SHP77 (cell line): ENCODE data around the gene DYNLL2.
"Not testable (repeated sequence)": the region's sequence is repeated elsewhere in the genome, so short reads cannot be mapped to it uniquely, and the experiment has no call there.

Experiments used
- DNase-seq, 2 experiments: peaks; one replicate each; lab custom pipeline; 2025; lab: John Stamatoyannopoulos, UW

The DYNLL2 gene

DNA sequence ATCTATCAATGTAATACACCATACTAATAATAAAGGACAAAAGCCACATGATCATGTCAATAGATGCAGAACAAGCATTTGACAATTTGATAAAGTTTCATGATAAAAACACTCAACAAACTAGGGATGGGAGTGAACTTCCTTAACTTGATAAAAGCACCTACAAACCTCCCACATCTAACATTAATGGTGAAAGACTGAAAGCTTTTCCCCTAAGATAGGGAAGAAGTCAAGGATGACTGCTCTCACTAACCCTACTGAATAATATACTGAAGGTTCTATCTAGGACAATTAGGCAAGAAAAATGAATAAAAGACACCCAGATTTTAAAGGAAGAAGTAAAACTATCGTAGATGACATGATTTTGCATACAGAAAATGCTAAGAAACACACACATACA is 10.4 kb upstream of the DYNLL2 start:
- DNase-seq = no peak

DNA sequence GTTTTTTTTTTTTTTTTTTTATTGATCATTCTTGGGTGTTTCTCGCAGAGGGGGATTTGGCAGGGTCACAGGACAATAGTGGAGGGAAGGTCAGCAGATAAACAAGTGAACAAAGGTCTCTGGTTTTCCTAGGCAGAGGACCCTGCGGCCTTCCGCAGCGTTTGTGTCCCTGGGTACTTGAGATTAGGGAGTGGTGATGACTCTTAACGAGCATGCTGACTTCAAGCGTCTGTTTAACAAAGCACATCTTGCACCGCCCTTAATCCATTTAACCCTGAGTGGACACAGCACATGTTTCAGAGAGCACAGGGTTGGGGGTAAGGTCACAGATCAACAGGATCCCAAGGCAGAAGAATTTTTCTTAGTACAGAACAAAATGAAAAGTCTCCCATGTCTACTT is 10.0 kb upstream of the DYNLL2 start:
- not testable (repeated sequence) for DNase-seq

DNA sequence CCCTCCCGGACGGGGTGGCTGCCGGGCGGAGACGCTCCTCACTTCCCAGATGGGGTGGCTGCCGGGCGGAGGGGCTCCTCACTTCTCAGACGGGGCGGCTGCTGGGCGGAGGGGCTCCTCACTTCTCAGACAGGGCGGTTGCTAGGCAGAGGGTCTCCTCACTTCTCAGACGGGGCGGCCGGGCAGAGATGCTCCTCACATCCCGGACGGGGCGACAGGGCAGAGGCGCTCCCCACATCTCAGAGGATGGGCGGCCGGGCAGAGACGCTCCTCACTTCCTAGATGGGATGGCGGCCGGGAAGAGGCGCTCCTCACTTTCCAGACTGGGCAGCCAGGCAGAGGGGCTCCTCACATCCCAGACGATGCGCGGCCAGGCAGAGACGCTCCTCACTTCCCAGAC is 8.8 kb upstream of the DYNLL2 start:
- not testable (repeated sequence) for DNase-seq

DNA sequence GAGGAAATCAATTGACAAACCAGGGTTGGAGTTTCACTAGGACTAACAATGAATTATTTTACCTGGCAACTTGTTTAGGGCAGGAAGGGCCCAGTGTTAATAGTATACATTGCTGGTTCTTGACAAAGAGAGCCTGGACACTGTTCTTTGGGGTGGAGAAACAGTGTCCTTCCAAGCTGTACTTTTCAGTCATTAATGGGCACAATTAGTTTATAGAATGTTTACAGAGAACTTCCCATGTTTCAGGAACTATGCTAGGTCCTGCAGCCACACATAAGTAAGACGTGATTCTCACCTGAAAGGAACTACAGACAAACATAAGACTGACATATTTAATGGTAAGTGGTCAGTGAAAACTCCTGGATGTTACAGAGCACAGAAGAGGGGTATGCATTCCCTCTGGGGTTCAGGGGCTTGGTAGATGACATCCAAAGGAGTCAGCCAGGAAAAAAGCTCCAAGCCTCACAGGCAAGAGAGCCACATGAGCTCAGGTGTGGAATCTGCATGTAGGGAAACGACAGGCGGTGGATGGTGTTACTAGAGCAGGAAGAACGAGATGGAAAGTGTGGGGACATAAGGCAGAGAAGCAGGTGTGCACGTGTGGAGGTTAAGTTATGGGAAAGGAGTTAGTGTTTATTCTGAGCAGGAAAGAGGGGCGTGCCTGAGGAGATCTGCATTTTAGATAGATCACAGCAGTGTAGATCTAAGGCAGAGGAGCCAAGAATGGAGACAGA is 3.8 kb upstream of the DYNLL2 start:
- no peak for DNase-seq

DNA sequence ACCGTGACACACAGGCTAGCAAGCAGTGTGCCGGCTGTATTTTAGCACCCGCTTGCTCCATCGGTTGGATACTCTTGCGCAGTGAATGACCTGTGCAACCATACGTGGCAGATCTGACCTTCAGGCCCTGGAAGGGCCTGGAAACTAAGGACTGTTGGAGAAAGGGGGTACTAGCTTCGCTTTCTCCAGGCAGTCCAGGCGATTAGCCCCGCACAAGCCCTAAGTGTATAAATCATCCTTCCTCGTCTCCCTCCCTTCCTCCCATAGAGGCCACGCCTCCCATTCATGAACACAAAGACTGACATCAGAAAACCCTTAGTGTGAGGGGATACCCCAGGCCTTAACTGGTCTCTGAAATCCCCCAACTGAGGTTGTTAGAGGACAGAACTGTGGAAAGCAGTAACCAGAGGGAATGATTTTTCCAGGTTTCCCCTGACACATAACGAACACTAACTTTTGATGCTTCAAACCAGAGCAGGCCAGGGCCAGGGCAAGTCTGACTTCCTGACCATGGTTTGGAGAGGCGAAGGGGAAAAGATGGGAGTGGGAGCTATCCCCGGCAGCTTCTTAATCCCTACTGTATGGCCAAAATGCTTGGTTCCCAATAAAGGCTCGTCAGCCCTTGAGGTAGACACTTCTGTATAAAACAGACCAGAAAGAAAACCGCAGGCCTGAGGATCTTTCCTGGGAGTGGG is 1.4 kb upstream of the DYNLL2 start:
- DNase-seq = no peak

DNA sequence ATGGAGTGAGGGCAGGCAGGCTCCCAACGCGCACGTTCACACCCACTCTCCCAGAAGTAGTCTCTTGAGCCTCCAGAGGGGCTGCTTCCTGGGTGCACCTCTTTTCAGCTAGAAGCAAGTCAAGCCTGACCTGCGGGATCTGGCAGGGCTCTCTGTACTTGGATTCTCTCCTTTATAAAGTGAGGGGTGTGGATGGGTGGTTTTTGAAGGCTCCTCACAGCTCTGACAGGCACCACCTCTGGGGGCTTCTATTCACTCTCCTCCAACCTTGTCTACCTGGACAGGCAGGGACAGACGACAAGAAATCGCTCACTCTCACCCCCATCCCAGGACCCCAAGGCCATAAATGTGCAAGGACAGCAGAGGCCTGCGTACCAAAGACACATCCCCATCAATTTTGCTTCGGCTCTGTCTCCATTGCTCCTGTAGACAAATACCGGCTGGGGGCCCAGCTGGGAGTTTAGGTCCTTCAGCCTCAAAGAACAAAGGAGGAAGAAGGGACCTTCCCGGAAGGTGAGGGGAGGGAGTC is 814 bp upstream of the DYNLL2 start:
- no peak for DNase-seq

DNA sequence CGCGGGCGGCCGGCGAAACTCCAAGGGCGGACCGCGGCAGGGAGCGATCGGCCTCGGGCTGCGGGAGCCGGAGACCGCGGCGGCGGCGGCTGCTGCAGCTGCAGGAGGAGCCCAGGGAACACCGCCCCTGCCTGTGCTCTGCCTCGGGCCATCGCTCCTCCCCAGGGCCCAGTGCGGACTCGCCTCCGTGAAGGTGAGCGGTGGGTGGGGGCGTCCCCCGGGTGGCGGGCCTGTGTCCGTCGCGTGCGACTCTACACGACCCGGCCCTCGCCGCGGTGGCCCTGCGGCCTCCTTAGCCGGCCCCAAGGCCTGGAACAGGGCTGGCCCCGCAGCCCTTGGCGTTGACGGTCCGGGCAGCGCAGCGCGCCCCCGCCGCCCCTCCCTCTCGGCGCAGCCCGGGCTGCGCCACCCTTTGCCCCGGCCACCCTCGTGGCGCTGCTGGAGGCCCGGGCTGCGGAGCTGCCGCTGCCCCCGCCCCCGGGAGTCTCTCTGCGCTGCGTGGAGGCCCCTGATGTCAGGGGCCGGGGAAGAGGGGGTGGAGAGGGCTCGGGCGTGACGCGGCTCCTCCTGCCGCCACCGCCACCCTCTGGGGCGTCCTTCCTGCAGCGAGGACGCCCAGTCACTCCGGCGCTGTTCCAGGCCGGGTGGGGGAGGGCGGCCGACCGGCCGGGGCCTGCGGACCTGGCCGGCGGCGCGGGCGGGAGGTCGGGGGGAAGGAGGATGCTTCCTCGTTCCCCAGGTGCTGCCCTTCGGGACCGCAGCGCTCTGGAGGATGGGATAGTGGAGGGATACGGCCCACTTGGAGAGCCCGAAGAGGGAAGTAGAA is 485 bp downstream of the DYNLL2 start:
- DNase-seq = peak in 1 of 2 experiments; percentile 31

DNA sequence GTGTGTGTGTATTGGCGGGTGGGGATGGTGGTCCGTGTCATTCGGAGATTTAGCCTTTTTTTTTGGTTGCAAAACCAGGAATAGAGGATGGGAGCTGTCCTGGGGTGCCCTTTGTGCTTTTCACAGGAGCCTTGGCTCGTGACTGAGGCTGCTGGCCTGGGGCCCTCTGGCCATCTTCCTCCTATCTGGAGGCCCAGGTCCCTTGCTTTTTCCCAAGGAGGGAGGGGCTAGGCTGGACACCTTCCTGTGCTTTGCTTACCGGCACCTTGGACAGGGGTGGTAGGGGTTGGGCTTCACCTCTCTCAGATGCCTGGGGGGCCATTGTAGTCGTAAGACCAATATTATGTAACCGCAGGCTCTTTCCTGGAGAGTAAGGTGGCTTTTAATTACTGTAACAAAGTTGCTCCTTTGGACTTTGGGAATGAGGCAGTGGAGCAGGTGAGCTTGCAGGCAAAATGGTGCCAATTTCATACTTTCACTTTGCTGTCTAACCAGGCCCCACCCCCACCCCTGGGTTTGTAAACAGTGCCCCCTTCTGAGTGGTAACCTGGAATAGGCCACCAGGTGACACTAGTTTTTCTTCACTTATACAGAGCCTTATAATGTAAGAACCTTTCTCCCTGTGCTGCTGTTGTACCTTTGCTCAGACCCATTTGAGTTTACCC is 1.2 kb downstream of the DYNLL2 start:
- peak in 1 of 2 experiments; percentile 19 for DNase-seq

DNA sequence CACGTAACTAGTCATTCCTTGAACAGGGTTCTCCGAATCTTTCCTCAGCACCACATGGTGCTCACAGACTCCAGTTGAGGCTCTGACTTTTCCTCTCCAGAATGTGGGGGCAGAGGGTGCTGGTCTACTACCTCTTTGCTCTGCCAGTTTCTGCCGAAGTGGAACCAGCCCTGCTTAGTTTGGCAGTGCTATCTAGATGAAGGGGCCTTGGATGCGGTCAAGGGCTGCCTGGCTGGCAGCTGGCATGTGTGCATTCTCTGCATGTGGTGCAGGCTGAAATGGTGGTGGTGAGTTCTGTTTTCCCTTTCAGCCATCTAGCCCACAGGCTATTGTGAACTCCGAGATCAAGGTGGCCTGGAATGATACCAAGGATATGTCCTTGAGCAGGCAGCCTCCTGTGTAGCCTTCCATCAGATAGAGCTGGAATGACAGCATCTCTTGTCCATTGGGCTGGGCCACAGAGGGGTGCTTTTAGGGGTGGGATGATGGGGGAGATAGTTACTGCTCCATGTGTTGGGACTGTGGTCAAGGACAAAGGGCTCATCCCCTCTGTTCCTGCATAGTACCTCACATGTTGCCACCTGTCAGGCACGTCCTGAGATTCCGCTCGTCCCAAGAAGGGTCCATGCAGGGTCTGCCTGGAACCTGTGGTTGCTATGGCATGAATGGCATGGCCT is 2.0 kb downstream of the DYNLL2 start:
- no peak for DNase-seq

DNA sequence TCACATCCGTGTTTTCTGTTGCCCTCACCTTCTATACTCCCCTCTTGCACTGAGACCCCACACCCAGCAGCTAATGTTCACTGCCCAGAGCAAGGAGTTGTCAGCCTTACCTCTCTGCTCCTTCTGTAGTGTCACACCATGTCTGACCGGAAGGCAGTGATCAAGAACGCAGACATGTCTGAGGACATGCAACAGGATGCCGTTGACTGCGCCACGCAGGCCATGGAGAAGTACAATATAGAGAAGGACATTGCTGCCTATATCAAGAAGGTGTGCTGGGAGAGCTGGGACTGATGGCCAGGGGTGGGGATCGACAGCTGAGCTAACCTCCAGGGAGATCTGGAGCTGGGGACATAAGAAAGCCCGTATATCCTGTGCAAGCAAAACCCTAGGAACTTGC is 3.7 kb downstream of the DYNLL2 start:
- DNase-seq = no peak

DNA sequence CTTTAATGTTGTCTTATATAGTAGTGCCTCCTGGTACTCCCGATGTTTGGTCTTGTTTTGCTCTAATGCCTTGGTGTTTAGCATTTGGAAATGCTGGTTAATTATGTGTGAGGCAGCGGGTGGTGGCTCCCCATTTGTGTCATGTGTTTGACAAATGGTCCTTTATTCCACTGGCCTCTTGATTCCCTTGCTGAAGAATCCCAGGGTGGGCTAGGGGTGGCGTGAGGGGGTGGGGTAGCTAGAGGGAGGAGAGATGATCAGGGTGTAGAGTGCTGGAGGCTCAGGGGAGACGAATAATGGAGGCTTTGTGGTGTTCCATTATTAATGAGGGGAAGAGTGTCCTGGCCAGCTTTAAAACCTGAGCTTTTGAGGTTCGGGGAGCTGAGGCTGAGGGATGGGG is 5.4 kb downstream of the DYNLL2 start:
- no peak for DNase-seq

DNA sequence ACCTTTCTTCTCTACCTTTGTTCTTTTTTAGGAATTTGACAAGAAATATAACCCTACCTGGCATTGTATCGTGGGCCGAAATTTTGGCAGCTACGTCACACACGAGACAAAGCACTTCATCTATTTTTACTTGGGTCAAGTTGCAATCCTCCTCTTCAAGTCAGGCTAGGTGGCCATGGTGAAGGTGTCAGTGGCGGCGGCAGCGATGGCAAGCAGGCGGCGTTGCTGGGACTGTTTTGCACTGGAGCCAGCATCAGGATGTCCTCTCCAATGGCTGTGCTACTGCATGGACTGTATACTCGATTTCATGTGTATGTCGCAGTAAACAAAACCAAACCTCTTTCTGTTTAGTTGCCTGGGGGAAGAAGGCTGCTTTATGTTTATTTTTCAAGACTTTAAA is 5.9 kb downstream of the DYNLL2 start:
- DNase-seq = no peak

DNA sequence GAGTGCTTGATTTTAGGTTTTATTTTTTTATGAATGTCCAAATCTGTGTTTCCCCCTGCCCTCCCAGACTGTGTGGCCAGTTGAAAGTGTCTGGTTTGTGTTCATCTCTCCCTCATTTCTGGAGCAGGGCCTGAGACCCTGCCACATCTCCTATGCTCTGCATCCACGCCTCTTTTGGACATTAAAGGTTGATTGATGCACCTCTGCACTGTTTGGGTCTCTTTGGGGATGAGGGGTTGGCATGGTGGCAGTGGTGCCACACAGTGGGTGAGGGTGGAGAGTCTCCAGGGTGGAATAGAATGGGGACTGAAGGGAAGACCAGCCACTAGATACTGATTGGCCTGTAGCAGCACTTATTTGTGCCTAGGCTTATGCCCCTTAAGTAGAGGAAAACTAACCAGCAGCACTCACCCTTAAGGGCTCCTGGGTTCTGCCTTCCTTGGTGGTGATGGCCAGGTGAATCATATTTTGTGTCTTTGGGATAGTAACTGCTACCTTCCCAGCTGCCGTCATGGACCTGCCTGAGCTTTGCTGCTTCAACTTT is 7.9 kb downstream of the DYNLL2 start:
- no peak for DNase-seq

DNA sequence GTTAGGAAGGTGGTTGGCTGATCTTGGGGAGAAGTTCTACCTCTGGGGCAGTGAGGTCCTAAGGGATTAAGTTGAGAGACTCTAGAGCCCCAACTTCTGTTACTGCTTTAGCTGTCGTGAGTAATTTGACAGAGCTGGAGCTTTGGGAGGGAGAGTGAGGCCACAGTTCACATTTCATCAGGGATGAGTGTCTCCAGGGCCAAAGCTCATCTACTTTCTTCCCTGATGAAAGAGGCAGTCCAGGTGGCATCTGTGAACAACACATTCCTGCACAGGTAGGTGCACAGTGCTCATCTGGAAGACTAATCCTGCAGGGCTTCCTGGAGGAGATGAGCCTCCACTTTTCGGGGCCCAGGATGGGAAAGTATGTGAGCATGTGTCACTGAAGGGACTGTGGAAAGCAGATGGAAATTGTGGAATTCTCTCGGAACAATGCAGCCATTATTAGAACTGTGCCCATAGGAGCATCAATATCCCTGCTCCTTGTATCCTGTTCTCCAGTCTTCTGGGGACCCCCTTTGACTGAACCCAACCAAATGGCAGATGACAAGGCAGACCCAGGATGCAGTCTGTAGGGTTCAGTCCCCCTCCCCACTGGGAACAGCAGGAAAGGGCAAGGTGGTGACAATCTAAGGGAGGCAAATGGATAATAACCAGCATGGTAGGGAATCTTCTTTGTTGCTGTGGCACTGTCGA is 9.0 kb downstream of the DYNLL2 start:
- no peak for DNase-seq

DNA sequence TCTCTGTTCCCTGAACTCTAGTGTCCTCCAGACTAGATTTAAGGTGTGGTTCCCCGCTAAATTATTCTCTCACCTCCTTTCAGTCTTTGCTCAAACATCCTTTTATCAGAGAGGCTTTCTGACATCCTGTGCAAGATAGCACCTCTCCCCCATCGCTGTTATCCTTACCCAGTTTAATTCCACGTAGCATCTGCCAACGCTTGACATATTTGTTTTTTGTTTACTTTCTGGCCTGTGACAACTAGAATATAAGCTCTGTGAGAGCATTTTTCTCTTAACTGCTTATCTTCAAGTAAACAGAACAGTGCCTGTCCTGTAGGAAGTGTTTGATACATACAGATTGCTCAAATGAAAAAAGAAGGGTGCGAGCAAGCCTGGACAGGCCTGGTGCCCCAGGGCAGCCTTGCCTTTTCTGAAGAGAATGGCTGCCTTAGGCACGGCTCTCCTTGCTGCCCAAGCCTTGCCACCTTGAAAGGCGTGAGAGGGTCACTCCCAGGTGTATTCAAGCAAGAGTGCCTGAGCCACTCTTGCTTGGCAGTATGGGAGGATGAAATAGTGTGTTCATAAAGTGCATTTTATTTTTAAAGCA is 9.7 kb downstream of the DYNLL2 start:
- DNase-seq = no peak

DNA sequence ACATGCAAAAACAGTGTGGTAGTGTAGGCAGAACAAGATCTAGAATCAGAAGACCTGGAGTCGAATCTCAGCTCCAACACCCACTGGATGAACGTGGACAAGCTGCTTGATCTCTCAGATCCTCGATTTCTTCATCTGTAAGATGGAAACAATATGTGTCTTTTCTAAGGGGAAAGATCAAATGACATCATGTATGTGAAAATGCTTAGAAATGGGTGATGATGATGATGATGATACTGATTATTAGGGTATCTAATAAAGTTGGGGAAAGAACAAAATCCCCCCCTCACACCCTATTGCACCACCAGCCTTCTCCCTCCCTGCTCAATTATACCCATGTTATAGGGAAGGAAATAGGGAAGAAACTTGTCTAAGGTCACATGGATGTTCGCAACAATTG is 10.9 kb downstream of the DYNLL2 start:
- DNase-seq = no peak

DNA sequence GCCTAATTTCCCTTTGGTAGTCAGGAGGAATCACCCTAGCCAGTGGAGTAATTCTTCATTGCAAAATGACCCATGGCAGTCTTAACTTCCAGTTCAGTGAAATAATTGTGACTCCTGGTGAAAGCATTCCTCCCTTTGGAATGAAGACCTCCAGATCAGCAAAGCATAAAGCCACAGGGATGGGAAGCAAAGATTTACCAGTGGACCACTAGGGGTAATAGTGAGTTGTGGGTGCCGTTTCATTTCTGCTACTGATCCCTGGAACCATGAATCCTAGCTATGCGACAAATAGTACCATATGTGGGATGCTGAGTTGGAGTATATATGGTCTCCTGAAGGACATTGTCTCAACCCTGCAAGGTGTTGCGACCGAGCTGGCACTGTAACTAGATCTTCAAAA is 13.7 kb downstream of the DYNLL2 start:
- DNase-seq = no peak

DNA sequence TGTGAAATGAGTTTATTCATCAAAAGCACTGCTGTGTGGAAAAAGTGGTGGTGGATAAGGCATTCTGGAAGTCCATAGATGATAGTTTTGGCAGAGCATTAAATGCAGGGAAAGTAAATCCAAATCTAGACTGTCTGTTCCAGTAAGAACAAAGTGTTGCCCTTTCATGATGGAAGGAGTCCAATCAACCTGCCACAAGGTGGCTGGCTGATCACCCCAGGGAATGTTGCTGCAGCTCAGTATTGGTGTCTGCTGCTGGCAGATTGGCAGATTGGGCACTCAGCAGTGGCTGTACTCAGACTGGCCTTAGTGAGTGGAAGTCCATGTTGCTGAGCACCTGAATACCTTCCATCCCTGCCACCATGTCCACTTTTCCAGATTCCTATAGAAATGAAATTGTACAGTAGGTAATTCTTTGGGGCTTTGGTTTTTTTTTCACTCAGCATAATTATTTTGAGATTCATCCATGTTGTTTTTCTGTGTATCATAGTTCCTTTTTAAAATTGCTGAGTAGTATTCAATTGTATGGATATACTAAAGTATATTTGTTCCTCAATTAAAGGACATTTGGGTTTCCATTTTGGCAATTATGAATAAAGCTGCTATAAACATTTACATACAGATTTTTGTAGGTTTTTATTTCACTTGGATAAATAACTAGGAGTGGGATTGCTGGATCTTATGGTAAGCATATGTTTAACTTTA is 14.3 kb downstream of the DYNLL2 start:
- no peak for DNase-seq

DNA sequence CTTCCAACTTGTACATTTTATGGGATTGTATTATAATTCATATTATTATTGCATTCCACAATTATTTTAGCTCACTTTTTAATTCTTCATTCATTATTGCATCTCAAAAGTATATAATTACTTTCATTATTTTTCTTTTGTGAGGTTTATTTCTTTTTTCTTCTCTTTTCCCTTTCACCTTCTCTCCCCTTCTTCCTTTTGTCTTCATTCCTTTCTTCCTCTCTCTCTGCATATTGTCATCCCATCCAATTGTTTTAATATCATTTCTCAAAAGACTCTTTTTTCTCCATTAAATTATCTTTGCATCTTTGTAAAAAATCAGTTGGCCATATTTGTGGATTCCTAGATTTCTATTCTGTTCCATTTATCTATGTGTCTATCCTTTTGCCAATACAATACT is 17.3 kb downstream of the DYNLL2 start:
- DNase-seq = no peak

DNA sequence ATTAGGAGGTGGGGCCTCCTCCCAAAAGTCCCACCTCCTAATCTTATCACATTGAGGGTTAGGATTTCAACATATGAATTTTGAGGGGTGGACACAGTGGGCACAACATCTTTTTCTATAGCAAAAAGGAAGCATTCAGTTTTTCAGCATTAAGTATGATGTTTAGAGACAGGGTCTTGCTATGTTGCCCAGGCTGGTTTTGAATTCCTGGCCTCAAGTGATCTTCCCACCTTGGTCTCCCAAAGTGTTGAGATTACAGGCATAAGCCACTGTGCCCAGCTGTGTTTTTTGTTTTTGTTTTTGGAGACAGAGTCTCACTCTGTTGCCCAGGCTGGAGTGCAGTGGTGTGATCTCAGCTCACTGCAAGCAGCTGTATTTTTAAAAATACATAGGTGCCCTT is 18.7 kb downstream of the DYNLL2 start:
- DNase-seq = not testable (repeated sequence)
